Fibroblast of lung (primary cell): Measurements from ENCODE around the gene FUOM. TPM values are rescaled to one million over a fixed set of nuclear protein-coding genes. Genes with fewer than 3 reads are reported as not detected.

ENCODE experiments used
- DNase-seq, 2 donors: peaks; one replicate each; pipeline versions ENCODE4 v3.0.0 to v3.0.0-alpha.2; 2010; ENCODE audit warnings: low read depth in 2 of 2
- H2AFZ ChIP-seq: 2 replicates; pipeline ENCODE4 v1.5.1; 2012; ENCODE audit warnings: low read length, control low read depth, inconsistent platforms
- H3K27ac ChIP-seq: 2 replicates; pipeline ENCODE4 v1.5.1; 2011; ENCODE audit warnings: low read length, control low read depth; ENCODE audit not compliant: insufficient read depth
- H3K27me3 ChIP-seq: 2 replicates; pipeline ENCODE4 v1.5.1; 2011; ENCODE audit warnings: mild to moderate bottlenecking, low read length; ENCODE audit not compliant: control insufficient read depth, insufficient read depth
- H3K36me3 ChIP-seq: 2 replicates; pipeline ENCODE4 v1.5.1; 2011; ENCODE audit warnings: low read length; ENCODE audit not compliant: control insufficient read depth, insufficient read depth
- H3K4me1 ChIP-seq: 2 replicates; pipeline ENCODE4 v1.5.1; 2011; ENCODE audit warnings: low read length; ENCODE audit not compliant: control insufficient read depth, insufficient read depth; ENCODE audit errors: extremely low read depth
- H3K4me2 ChIP-seq: 2 replicates; pipeline ENCODE4 v1.5.1; 2011; ENCODE audit warnings: low read length, control low read depth; ENCODE audit not compliant: insufficient read depth; ENCODE audit errors: extremely low read depth
- H3K4me3 ChIP-seq, 4 experiments: fragments of 200-600 bp in 1 of 4; sonication (generic) in 1 of 4; replicated peaks in 1 of 4; 2 replicates each; pipeline ENCODE4 v1.5.1; 2011 to 2016; ENCODE audit warnings: low read length in 4 of 4, low read depth in 3 of 4, mild to moderate bottlenecking in 3 of 4, control low read depth in 2 of 4, inconsistent platforms in 1 of 4, mixed read lengths in 1 of 4; ENCODE audit not compliant: insufficient read depth in 1 of 4; ENCODE audit errors: control extremely low read depth in 1 of 4
- H3K79me2 ChIP-seq: 2 replicates; pipeline ENCODE4 v1.5.1; 2012; ENCODE audit warnings: mild to moderate bottlenecking, low read length, inconsistent platforms; ENCODE audit not compliant: control insufficient read depth, insufficient read depth
- H3K9ac ChIP-seq: 2 replicates; pipeline ENCODE4 v1.5.1; 2011; ENCODE audit warnings: mild to moderate bottlenecking, low read length, control low read depth; ENCODE audit not compliant: insufficient read depth
- H3K9me3 ChIP-seq: 2 replicates; pipeline ENCODE4 v1.5.1; 2012; ENCODE audit warnings: low read depth, low read length; ENCODE audit not compliant: control insufficient read depth, insufficient read depth
- H4K20me1 ChIP-seq: 2 replicates; pipeline ENCODE4 v1.5.1; 2011; ENCODE audit warnings: low read length; ENCODE audit not compliant: control insufficient read depth, insufficient read depth; ENCODE audit errors: extremely low read depth
- EZH2 ChIP-seq: IDR thresholded peaks from 2 replicates; pipeline ENCODE4 v1.5.1; 2012; ENCODE audit warnings: low read length, control low read depth, mild to moderate bottlenecking; ENCODE audit errors: missing control alignments
- polyA plus RNA-seq, 2 donors: library from polyadenylated mRNA; depleted of rRNA in 1 of 2; stranded (reverse) in 1 of 2; unstranded in 1 of 2; fragments of >200 nt; gene quantifications; 2 replicates each; pipeline ENCODE4 v1.2.1, GENCODE V29; 2011 to 2012; ENCODE audit warnings: missing spikeins in 1 of 2
- total RNA-seq: library from RNA; depleted of rRNA; stranded (reverse); fragments of >200 nt; gene quantifications from 2 replicates; pipeline ENCODE4 v1.2.1, GENCODE V29; 2014
- TF ChIP-seq, protein P1 (sequence below), 2 donors: IDR thresholded peaks in 1 of 2; conservative IDR thresholded peaks in 1 of 2; 1 replicate in 1 of 2; 2 replicates in 1 of 2; pipeline ENCODE4 v1.5.1; 2011 to 2012; ENCODE audit warnings: low read length in 2 of 2, control low read depth in 1 of 2, inconsistent platforms in 1 of 2, low read depth in 1 of 2, mild to moderate bottlenecking in 1 of 2

The FUOM gene
- total and polyA plus RNA-seq, 2 donors (not counting 1 experiment from before 2014, with no cell fraction given), result 14.2 to 15.0 TPM

DNA sequence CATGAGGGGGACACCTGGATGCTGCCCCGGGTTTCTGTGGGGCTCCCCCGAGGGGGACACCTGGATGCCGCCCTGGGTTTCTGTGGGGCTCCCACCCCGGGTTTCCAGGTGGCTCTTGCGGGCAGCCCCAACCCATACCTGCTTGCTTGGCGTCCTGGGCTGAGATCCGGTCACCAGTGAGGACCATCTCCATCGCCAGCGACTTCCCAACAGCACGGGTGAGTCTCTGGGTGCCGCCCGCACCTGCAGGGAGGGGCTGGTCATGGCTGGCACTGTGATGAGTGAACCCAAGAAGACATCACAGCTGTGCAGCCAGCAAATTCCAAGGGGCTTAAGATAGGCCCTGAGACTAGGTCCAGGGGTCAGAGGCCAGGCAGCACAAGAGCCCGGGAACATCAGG is 8.9 kb upstream of the FUOM start:
- peaks cover 28% of the 10 kb centered on the region for H3K36me3 ChIP-seq
- H2AFZ ChIP-seq, result no peak overlapping the region
- no peaks in the 10 kb centered on the region for H4K20me1 ChIP-seq
- no peak for TF ChIP-seq EZH2
- TF ChIP-seq, protein P1, sequence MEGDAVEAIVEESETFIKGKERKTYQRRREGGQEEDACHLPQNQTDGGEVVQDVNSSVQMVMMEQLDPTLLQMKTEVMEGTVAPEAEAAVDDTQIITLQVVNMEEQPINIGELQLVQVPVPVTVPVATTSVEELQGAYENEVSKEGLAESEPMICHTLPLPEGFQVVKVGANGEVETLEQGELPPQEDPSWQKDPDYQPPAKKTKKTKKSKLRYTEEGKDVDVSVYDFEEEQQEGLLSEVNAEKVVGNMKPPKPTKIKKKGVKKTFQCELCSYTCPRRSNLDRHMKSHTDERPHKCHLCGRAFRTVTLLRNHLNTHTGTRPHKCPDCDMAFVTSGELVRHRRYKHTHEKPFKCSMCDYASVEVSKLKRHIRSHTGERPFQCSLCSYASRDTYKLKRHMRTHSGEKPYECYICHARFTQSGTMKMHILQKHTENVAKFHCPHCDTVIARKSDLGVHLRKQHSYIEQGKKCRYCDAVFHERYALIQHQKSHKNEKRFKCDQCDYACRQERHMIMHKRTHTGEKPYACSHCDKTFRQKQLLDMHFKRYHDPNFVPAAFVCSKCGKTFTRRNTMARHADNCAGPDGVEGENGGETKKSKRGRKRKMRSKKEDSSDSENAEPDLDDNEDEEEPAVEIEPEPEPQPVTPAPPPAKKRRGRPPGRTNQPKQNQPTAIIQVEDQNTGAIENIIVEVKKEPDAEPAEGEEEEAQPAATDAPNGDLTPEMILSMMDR (conservative IDR thresholded peaks at IDR 0.05 in 1 of 2, IDR thresholded peaks at IDR 0.05 in 1 of 2; ENCODE audit: low read depth in 1 of 2, low read length in 2 of 2), result no peak
- H3K27me3 ChIP-seq, result no peaks in the 10 kb centered on the region
- no peak overlapping the region for H3K9ac ChIP-seq
- no peaks in the 10 kb centered on the region for H3K4me1 ChIP-seq
- DNase-seq, result no peak
- H3K9me3 ChIP-seq, result no peaks in the 10 kb centered on the region
- H3K27ac ChIP-seq, result no peak overlapping the region
- no peaks in the 10 kb centered on the region for H3K79me2 ChIP-seq
- H3K4me3 ChIP-seq, result no peak overlapping the region
- no peak overlapping the region for H3K4me2 ChIP-seq

DNA sequence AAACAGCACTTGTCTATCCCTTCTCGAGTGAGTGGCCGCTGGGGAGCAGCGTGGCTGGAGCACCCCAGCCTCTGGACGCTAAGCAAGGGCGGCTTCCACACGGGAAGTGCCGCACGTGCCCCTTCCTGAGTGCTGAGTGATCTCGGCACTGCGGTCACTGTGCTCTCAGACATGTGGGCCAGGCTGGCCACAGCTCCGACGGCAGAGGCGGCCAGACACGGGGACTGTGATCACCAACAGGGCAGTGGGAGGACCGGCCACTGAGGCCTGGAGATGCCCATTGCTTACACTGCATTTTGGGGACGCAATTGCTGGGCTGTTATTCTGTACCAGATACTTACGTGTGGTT is 8.3 kb upstream of the FUOM start:
- peaks cover 28% of the 10 kb centered on the region for H3K36me3 ChIP-seq
- TF ChIP-seq, protein P1 (conservative IDR thresholded peaks at IDR 0.05 in 1 of 2, IDR thresholded peaks at IDR 0.05 in 1 of 2; ENCODE audit: low read depth in 1 of 2, low read length in 2 of 2), result no peak
- TF ChIP-seq EZH2, result no peak

DNA sequence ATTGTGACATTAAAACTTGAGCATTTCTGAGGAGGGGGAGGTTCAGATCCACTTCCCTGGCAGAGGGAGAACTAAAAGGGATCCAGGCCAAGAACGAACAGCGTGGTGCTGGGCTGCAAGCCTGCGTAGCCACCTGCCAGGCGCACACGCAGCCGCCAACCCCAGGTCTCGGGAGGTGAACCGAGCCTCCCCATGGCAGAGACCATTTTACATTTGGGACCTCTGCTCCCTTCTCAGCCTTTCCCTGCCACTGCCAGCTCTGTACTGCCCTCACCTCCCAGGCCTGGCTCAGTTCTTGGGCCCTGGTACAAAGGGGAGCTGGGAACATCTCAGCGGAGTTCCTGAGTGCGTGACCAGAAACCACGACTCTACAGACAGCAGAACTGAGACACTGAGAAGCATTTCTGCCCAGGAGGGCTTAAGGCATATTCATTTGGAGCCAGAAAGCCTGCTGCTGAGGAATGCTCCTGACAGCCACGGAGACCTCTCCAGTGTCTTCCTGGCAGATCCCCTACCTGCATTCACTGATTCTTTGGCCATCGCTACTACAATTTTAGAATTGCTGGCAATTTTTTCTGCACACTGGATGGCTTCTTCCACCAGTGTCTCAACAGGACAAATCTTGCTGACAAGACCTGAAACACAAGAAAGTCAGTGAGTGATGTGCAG is 7.8 kb upstream of the FUOM start:
- no peak for DNase-seq

More for the DNA sequence above, 8.3 kb upstream of the FUOM start:
- Histone ChIP-seq H3K4me3 (no peak overlapping the region), H4K20me1 (no peaks in the 10 kb centered on the region), H3K9ac (no peak overlapping the region), H3K79me2 (no peaks in the 10 kb centered on the region), H3K9me3 (no peaks in the 10 kb centered on the region), H2AFZ (no peak overlapping the region), H3K4me1 (no peaks in the 10 kb centered on the region), H3K27ac (no peak overlapping the region), H3K4me2 (no peak overlapping the region), H3K27me3 (no peaks in the 10 kb centered on the region)
- no peak for DNase-seq

More for the DNA sequence above, 7.8 kb upstream of the FUOM start:
- no peaks in the 10 kb centered on the region for H3K4me1 ChIP-seq
- H3K27me3 ChIP-seq, result no peaks in the 10 kb centered on the region
- no peaks in the 10 kb centered on the region for H3K79me2 ChIP-seq
- no peaks in the 10 kb centered on the region for H3K9me3 ChIP-seq
- H3K9ac ChIP-seq, result no peak overlapping the region
- peaks cover 27% of the 10 kb centered on the region for H3K36me3 ChIP-seq
- no peak overlapping the region for H3K4me2 ChIP-seq
- no peak overlapping the region for H3K4me3 ChIP-seq
- TF ChIP-seq, protein P1 (conservative IDR thresholded peaks at IDR 0.05 in 1 of 2, IDR thresholded peaks at IDR 0.05 in 1 of 2; ENCODE audit: low read depth in 1 of 2, low read length in 2 of 2), result no peak
- TF ChIP-seq EZH2, result no peak
- H3K27ac ChIP-seq, result no peak overlapping the region
- no peak overlapping the region for H2AFZ ChIP-seq
- no peaks in the 10 kb centered on the region for H4K20me1 ChIP-seq
